Prostate gland (tissue), 2 donors: Measurements from ENCODE around the gene CPLANE2.
"Not testable (repeated sequence)": the region's sequence is repeated elsewhere in the genome, so short reads cannot be mapped to it uniquely, and the experiment has no call there.

Experiments
- POLR2A ChIP-seq: fragments of 450-650 bp; IDR thresholded peaks from one replicate; pipeline ENCODE4 v1.6.1; 2016; ENCODE audit warnings: antibody characterized with exemption, mild to moderate bottlenecking
- POLR2AphosphoS5 ChIP-seq: sonication (generic); formaldehyde crosslinking; IDR thresholded peaks from one replicate; pipeline ENCODE4 v1.6.1; 2017; ENCODE audit warnings: antibody characterized with exemption
- TF ChIP-seq, protein P1 (sequence below), 4 experiments: fragments of 200-600 bp in 2 of 4; fragments of 450-650 bp in 2 of 4; sonication (generic) in 2 of 4; IDR thresholded peaks; 1 replicate in 3 of 4; 2 replicates in 1 of 4; pipeline ENCODE4 v1.5.1; 2016 to 2019; ENCODE audit warnings: antibody characterized with exemption in 4 of 4, mild to moderate bottlenecking in 2 of 4, moderate library complexity in 2 of 4

DNA sequence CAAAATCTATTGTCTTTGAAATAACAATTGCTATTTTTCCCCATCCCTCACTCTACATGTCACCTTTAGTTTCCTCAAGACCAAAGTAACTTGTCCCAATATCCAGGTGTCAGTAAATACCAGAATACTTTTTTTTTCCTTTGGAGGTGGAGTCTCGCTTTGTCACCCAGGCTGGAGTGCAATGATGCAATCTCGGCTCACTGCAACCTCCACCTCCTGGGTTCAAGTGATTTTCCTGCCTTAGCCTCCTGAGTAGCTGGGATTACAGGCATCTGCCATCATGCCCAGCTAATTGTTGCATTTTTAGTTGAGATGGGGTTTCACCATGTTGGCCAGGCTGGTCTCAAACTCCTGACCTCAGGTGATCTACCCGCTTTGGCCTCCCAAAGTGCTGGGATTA, 20.6 kb upstream of the CPLANE2 start:
- not testable (repeated sequence) for TF ChIP-seq POLR2AphosphoS5, POLR2A
- TF ChIP-seq, protein P1, sequence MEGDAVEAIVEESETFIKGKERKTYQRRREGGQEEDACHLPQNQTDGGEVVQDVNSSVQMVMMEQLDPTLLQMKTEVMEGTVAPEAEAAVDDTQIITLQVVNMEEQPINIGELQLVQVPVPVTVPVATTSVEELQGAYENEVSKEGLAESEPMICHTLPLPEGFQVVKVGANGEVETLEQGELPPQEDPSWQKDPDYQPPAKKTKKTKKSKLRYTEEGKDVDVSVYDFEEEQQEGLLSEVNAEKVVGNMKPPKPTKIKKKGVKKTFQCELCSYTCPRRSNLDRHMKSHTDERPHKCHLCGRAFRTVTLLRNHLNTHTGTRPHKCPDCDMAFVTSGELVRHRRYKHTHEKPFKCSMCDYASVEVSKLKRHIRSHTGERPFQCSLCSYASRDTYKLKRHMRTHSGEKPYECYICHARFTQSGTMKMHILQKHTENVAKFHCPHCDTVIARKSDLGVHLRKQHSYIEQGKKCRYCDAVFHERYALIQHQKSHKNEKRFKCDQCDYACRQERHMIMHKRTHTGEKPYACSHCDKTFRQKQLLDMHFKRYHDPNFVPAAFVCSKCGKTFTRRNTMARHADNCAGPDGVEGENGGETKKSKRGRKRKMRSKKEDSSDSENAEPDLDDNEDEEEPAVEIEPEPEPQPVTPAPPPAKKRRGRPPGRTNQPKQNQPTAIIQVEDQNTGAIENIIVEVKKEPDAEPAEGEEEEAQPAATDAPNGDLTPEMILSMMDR (IDR thresholded peaks at IDR 0.05), result not testable (repeated sequence)
